Stimulated activated CD4-positive, alpha-beta T cell treated with anti-CD3 and anti-CD28 coated beads, Interleukin-2, amount 100 ng/mL, for 4 hours (primary cell): Measurements from ENCODE around the gene HEATR9.

Experiments
- DNase-seq: peaks from one replicate; pipeline ENCODE4 v3.0.0-alpha.2; 2020; ENCODE audit warnings: low read depth

Gene HEATR9

GRCh38 chr17:35865412-35866340 is 3.0 kb downstream of the HEATR9 start:
- no peak for DNase-seq

GRCh38 chr17:35864853-35865252 is 3.8 kb downstream of the HEATR9 start:
- no peak for DNase-seq

- no peak for DNase-seq
Measured at GRCh38 chr17:35856603-35857002, 12.1 kb downstream of the HEATR9 start.

GRCh38 chr17:35855965-35856364 is 12.7 kb downstream of the HEATR9 start:
- no peak for DNase-seq

GRCh38 chr17:35849469-35850348 is 19.0 kb downstream of the HEATR9 start:
- peak; percentile 31 for DNase-seq

- no peak for DNase-seq
Measured at GRCh38 chr17:35847633-35848373, 20.9 kb downstream of the HEATR9 start.

GRCh38 chr17:35847006-35847405 is 21.7 kb downstream of the HEATR9 start:
- no peak for DNase-seq

- DNase-seq: no peak
Measured at GRCh38 chr17:35846055-35846809, 22.5 kb downstream of the HEATR9 start.

GRCh38 chr17:35844547-35844946 is 24.1 kb downstream of the HEATR9 start:
- no peak for DNase-seq

- no peak for DNase-seq
Measured at GRCh38 chr17:35843698-35844097, 25.0 kb downstream of the HEATR9 start.

GRCh38 chr17:35842239-35842638 is 26.5 kb downstream of the HEATR9 start:
- no peak for DNase-seq

- no peak for DNase-seq
Measured at GRCh38 chr17:35841505-35841904, 27.2 kb downstream of the HEATR9 start.

- DNase-seq: no peak
Measured at GRCh38 chr17:35841101-35841500, 27.6 kb downstream of the HEATR9 start.

GRCh38 chr17:35825206-35825605 is 43.5 kb downstream of the HEATR9 start:
- no peak for DNase-seq

GRCh38 chr17:35821308-35821707 is 47.4 kb downstream of the HEATR9 start:
- no peak for DNase-seq

GRCh38 chr17:35819455-35819854 is 49.2 kb downstream of the HEATR9 start:
- DNase-seq: no peak

- no peak for DNase-seq
Measured at GRCh38 chr17:35817196-35817595, 51.5 kb downstream of the HEATR9 start.

GRCh38 chr17:35816723-35817122 is 52.0 kb downstream of the HEATR9 start:
- no peak for DNase-seq

- DNase-seq: no peak
Measured at GRCh38 chr17:35812456-35812855, 56.2 kb downstream of the HEATR9 start.

GRCh38 chr17:35811759-35812158 is 56.9 kb downstream of the HEATR9 start:
- no peak for DNase-seq

GRCh38 chr17:35809855-35810461 is 58.7 kb downstream of the HEATR9 start:
- DNase-seq: no peak
